ENCODE data around the gene LAMA5. TPM values are rescaled to one million over a fixed set of nuclear protein-coding genes. Genes with fewer than 3 reads are reported as not detected.

The LAMA5 gene
- total RNA-seq, 1 experiment from 2014 or later = 61.0 TPM

DNA sequence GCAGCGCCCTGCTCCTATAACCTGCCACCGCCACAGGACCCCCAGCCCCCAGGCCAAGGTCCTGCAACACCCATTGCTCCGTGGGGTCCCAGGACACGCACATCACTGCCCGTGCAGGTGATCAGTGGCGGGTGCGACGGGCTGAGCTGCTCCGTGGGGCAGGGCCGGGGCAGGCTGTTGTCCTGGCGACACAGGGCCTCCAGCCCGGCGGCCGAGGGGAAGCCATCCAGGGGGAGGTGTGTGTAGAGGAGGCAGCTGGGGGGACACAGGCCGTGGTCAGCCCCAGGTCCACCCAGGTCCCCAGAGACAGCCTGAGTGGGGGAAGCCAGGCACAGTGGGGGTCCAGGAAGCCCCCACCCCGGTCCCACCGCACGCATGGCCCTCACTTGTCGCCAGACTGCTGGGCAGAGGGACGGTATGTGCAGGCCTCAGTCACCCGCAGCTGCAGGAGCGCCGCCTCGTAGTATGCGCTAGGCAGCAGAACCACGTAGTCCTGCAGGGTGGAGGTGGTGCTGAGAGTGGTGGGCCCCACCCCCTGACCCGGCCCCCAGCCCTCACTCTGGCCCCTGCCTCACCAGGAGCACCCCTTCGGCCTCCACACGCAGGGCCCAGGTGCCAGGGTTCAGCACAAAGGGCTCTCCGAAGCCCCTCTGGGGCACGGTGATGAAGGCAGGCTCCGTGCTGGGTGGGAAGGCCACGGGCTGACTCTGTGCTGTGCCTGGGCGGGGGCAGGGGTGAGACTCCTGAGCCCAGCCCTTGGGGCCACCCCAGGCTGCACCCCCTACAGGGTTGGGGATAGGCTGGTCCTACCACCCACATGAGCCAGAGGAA lies 33.9 kb downstream of the LAMA5 start:
- DNase-seq = no peak
- no peak overlapping the region for H3K4me3 ChIP-seq (ENCODE audit: insufficient read depth, low read depth, low read length)
- no peaks in the 10 kb centered on the region for H3K27me3 ChIP-seq (ENCODE audit: control insufficient read depth, insufficient read depth, low read length)
- H3K36me3 ChIP-seq (replicated peaks; ENCODE audit: control insufficient read depth, insufficient read depth, low read length) = peaks cover 44% of the 10 kb centered on the region

DNA sequence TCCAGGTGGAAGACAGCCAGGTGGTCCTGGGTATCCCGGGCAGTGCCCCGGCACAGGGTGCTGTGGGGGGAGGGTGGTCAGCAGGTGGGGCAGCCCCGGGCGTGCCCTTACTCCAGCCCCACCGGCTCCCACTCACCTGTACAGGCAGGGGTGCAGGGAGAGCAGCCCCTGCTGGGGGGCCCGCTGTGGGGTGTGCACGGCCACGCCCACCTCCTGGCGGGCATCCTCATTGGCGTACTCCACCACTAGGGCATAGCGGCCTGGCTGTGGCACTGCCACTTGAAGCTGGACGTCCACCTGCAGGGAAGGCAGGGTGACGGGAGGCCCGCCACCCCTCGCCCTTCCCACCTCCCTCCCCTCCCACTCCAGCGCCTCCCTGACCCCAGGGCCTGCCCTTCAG lies 34.7 kb downstream of the LAMA5 start:
- Histone ChIP-seq H3K36me3 (replicated peaks; ENCODE audit: control insufficient read depth, insufficient read depth, low read length) (peaks cover 44% of the 10 kb centered on the region), H3K4me3 (ENCODE audit: insufficient read depth, low read depth, low read length) (no peak overlapping the region), H3K27me3 (ENCODE audit: control insufficient read depth, insufficient read depth, low read length) (no peaks in the 10 kb centered on the region)
- DNase-seq = no peak

DNA sequence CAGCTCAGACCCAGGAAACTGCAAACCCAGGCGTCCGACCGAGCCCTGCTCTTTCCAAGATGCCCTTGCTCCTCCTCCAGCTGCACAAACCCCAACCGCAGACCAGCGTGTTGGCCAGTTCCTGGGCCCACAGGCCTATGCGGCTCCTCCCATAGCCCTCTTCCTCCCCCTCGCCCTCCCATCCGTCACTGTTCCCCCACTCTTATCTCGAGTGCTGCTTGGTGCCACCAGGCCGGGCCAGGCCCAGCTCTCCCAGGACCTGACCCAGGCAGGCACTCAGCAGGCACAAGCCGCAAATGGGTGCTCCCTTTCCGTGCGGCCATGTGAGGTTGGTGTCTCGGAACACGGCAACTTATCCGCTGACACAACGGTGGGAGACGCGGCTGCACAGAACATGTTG lies 35.8 kb downstream of the LAMA5 start:
- Histone ChIP-seq H3K36me3 (replicated peaks; ENCODE audit: control insufficient read depth, insufficient read depth, low read length) (peaks cover 44% of the 10 kb centered on the region), H3K4me3 (ENCODE audit: insufficient read depth, low read depth, low read length) (no peak overlapping the region), H3K27me3 (ENCODE audit: control insufficient read depth, insufficient read depth, low read length) (no peaks in the 10 kb centered on the region)
- DNase-seq = no peak

DNA sequence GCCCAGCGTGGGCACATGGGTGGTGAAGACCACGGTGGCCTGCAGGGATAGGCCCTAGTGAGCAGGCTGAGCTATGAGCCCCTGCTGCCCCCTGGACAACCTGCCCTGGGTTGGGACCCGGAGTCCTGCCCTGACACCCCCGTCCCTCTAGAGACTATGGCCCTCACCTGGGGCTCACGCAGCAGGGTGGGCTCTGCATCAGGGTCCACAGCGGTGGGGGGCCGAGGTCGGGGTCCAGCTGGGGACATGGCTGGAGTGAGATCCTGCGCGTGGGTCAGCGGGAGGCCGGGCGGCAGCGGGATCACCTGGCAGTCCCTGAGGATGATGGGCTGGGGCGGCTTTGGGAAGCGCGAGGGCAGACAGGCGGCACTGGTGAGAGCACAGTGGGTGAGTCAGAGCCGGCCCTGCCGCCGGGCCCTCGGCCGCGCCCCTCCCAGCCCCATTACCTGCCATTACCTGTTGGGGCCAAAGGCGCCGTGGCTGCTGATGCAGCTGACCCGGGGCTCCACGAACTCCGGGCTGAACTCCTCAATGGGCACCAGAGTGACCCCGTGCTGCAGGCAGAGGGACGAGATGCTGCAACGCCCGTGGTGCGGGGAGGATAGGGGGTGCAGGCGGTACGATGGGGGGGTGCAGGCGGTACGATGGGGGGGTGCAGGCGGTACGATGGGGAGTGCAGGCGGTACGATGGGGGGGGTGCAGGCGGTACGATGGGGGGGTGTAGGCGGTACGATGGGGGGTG lies 36.4 kb downstream of the LAMA5 start:
- no peak overlapping the region for H3K4me3 ChIP-seq (ENCODE audit: insufficient read depth, low read depth, low read length)
- DNase-seq = no peak
- H3K36me3 ChIP-seq (replicated peaks; ENCODE audit: control insufficient read depth, insufficient read depth, low read length) = peaks cover 43% of the 10 kb centered on the region
- no peaks in the 10 kb centered on the region for H3K27me3 ChIP-seq (ENCODE audit: control insufficient read depth, insufficient read depth, low read length)

DNA sequence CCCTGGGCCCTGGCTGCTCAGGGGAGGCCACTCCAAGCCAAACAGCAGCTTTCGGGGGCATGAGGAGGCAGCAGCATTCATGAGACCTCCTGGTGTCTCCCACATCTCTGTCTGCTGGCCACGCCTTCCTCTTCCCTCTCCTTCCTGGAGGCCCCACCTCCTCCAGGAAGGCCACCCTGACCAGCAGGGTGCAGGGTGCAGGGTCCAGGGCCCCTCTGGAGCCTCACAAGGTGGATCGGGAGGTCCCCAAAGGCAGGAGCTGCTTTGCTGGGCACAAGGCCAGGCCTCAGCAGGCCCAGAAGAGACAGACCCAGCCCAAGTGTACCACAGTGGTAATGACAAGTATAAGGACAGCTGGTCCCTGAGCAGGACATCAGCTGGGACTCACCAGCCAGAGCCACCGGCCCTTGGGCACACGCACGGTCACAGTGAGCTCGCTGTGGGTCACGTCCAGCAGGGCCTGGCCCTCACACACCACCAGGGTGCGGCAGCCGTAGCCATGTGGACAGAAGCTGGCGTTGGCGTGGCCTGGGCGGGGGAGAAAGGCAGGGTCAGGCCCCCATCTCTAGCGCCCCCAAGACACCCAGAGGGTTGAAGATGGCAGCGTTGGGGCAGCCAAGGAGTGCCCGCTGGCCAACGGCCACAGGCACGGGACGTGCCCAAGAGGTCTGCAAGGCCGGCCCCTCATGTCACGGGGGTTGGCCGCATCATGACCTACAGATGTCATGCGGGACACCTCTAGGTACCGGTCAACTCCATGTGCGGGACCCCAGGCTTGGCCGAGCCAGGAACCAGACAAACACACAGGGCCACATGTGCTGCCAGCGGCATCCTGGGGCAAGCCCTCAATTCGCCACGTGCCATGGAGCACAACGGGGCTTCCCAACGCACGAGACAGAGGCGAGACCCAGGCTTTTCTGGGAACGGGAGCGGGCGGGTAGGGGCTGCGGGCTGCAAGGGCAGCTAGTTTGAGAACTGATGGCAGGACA lies 37.4 kb downstream of the LAMA5 start:
- no peak for DNase-seq
- H3K27me3 ChIP-seq (ENCODE audit: control insufficient read depth, insufficient read depth, low read length) = no peaks in the 10 kb centered on the region
- H3K4me3 ChIP-seq (ENCODE audit: insufficient read depth, low read depth, low read length) = no peak overlapping the region
- H3K36me3 ChIP-seq (replicated peaks; ENCODE audit: control insufficient read depth, insufficient read depth, low read length) = peaks cover 51% of the 10 kb centered on the region

DNA sequence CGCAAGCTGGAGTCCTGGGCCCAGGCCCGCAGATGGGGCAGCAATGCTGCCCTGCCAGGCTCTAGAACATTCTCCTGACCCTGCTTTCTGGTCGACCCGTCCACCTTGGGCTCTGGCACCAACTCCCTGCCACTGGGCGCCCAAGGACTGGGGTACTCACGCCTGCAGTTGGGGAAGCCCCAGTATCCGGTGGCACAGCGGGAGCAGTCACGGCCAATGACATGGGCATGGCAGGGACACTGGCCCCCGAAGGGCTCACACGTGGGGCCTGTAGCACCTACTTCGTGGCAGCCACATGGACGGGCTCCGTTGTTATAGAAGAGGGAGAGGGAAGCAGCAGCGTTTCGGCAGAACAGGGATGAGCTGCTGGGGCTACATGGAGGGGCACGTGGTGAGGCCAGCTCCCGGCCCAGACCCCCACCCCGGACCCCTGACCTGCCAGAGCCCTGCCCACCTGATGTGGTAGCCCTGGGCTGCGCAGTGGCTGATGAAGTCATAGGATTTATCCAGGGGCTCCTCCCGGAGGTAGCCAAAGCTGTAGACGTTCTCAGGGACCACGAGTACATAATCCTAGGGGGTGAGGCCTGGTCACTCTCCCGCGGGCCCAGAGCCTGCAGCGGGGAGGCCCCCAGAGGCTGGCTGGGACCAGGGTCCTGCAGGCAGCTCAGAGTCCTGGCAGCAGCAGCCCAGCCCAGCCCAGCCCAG lies 38.3 kb downstream of the LAMA5 start:
- DNase-seq = no peak
- H3K36me3 ChIP-seq (replicated peaks; ENCODE audit: control insufficient read depth, insufficient read depth, low read length) = peaks cover 56% of the 10 kb centered on the region
- H3K4me3 ChIP-seq (ENCODE audit: insufficient read depth, low read depth, low read length) = no peak overlapping the region
- H3K27me3 ChIP-seq (ENCODE audit: control insufficient read depth, insufficient read depth, low read length) = no peaks in the 10 kb centered on the region

DNA sequence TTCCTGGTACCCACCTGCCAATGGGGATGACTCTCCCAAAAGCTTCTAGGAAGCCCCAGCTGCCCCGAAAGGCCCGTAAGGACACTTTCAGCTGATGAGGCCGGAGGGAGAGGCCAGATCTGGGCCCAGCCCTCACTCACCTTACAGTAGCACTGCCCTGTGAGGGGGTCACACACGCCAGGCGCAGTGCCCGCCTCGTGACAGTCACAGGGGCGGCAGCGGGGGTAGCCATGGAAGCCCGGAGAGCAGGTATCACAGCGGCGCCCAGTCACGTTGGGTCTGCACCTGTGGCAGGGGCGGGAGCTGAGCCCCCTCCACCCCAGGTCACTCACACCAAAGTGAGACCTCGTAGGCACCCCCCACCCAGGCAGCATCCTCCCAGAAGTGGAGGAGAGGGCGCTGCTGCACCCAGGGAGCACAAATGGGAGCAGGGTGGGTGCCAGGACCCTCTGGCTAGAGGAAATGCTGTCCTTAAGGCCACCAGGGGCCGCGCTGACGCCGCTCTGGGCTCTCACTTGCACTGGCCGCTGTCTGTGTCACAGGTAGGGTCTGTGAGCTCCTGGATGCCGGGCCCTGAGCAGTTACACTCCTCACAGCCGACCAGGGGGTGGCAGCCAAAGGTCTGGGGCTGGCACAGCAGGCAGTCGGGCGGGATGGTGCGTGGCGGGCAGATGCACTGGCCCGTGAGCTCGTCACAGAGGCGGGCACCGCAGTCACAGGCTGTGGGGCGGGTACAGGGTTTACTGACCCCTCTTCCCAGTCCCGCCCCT lies 39.2 kb downstream of the LAMA5 start:
- H3K4me3 ChIP-seq (ENCODE audit: insufficient read depth, low read depth, low read length) = no peak overlapping the region
- peaks cover 54% of the 10 kb centered on the region for H3K36me3 ChIP-seq (replicated peaks; ENCODE audit: control insufficient read depth, insufficient read depth, low read length)
- DNase-seq = no peak
- no peaks in the 10 kb centered on the region for H3K27me3 ChIP-seq (ENCODE audit: control insufficient read depth, insufficient read depth, low read length)

DNA sequence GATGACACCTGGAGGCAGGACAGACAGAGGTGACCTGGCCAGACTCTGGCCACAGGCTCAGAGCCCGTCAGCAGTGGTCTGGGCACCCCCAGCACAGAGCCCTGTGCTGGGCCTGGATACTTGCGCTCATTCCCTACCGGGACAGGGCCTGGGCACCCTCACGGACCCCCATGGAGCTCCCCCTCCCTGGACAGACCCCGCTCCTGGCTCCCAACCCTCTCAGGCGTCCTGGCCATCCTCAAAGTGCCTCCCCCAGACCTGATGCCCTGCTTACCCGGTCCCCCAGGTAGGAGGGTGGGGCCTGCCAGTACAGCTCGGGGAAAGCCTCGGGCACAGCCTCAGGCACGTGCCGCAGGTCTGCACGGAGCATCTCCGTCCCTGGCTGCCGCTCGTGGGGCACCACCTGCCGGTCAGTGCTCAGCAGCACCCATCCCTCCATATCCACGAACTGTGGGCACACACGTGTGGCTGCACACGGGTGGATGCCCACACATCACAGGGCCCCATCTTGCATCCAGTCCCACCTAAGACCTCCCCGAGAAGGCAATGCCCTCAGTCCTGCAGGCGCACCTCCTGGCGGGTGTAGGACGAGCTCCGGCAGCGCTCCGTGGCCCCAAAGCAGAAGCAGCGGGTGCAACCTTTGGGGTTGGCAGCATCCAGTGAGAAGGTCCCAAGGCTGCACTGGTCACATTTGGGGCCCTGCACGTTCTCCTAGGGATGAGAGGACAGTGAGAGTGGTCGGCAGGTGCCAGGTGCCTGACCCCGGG lies 40.0 kb downstream of the LAMA5 start:
- no peak for DNase-seq
- no peak overlapping the region for H3K4me3 ChIP-seq (ENCODE audit: insufficient read depth, low read depth, low read length)
- no peaks in the 10 kb centered on the region for H3K27me3 ChIP-seq (ENCODE audit: control insufficient read depth, insufficient read depth, low read length)
- H3K36me3 ChIP-seq (replicated peaks; ENCODE audit: control insufficient read depth, insufficient read depth, low read length) = peaks cover 54% of the 10 kb centered on the region

DNA sequence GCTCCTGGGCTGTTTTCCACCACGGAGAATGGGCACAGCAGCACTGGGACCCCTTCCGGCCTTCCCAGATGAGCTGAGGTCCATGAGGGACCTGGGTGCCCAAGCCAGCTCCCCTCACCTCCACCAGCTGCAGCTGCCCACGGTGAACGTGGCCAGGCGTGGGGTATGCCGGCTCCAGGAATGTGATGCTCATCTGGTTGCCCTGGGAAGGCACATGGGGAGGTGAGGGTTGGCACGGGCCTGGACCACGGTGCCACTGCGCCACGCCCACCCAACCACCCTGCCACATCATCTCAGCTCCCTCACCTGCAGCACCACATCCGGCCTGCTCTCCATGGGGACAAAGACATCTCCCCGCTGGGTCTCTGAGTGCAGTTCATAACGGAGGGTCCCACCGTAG lies 40.6 kb downstream of the LAMA5 start:
- DNase-seq = no peak
- Histone ChIP-seq H3K4me3 (ENCODE audit: insufficient read depth, low read depth, low read length) (no peak overlapping the region), H3K27me3 (ENCODE audit: control insufficient read depth, insufficient read depth, low read length) (no peaks in the 10 kb centered on the region), H3K36me3 (replicated peaks; ENCODE audit: control insufficient read depth, insufficient read depth, low read length) (peaks cover 53% of the 10 kb centered on the region)

DNA sequence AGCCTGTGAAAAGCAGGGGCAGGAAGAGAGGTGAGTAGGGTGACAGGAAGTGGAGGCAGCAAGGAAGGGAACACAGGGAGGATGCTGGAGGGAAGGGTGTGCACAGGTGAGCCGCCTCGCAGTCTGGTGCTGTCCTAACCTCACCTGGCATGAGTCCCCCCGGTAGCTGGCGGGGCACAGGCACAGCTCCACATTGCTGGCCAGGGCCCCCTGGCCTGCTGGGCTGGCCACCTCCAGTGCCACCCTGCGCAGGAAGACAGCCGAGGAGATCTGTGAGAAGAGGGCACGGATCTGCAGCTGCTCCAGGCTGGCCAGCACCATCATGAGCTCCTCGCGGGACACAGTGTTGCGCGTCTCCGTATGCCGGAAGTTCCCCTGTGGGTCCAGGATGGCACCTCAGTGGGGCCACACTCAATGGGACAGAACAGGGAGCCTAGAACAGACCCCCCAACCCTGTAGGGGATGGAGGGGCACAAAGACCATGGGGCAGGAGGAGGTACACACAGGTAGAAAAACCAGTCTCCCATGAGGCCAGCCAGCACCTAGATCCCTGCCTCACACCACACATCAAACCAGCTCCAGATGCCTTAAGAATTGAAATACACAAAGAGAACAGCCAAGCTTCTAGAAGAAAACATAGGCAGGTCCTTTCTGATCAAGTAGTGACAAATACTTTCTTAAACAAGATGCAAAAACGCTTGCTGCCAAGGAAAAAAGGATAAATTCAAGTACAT lies 41.8 kb downstream of the LAMA5 start:
- no peak for DNase-seq
- H3K4me3 ChIP-seq (ENCODE audit: insufficient read depth, low read depth, low read length) = no peak overlapping the region
- H3K27me3 ChIP-seq (ENCODE audit: control insufficient read depth, insufficient read depth, low read length) = no peaks in the 10 kb centered on the region
- peaks cover 51% of the 10 kb centered on the region for H3K36me3 ChIP-seq (replicated peaks; ENCODE audit: control insufficient read depth, insufficient read depth, low read length)

DNA sequence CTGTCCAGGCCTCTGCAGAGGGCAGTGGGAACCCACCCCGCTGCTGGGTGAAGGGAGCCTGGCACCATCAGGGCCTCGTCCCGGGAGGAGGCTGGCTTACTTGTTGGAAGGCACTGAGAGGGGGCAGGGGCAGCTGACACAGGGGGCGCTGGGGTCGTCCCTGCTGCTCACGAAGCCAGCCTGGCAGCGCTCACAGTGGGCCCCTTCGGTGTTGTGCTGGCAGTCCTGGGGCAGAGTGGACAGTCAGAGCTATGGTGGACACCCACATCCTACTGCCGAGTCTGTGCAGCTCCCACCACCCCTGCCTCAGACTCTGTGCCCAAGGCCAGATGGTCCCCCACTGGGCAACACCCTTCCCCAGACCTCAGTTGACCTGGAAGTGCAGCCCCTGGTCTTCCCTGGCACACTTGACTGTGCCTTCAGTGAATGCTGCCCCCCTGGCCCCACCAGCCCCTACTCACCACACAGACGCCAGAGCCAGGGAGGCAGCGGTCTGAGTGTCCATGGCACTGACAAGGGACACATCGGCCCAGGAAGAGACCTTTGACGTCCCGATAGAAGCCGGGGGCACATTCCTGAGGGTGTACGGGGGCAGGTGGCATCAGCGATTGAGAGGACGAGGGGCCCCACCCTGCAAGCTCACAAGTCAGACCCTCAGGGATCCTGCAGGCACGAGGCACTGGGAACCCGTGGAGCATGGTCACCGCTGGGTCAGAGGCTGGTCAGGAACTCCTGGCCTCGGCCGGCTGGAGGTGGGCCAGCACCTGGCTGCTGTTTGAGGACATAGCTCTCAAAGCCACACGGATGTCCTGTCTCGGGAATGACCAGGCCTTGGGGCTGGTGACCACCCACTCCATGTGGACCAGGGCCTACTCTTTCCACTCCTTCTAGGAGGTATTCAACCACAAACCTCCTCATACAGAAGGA lies 42.9 kb downstream of the LAMA5 start:
- peaks cover 48% of the 10 kb centered on the region for H3K36me3 ChIP-seq (replicated peaks; ENCODE audit: control insufficient read depth, insufficient read depth, low read length)

More for the DNA sequence above, 42.9 kb downstream of the LAMA5 start:
- no peak for DNase-seq
- Histone ChIP-seq H3K4me3 (ENCODE audit: insufficient read depth, low read depth, low read length) (no peak overlapping the region), H3K27me3 (ENCODE audit: control insufficient read depth, insufficient read depth, low read length) (no peaks in the 10 kb centered on the region)

Data from H7 (cell line).